ENCODE results near the gene RICTOR. TPM values are rescaled to one million over a fixed set of nuclear protein-coding genes. Genes with fewer than 3 reads are reported as not detected.
A peak's percentile ranks its signal among the peaks of the same experiment; 100 is the strongest.

RICTOR gene
- total and polyA plus RNA-seq, 9 of the 15 experiments (the other 6 are each of a cell fraction or from before 2014, with no cell fraction given), result 13.9 to 46.6 (median 22.6) TPM

DNA sequence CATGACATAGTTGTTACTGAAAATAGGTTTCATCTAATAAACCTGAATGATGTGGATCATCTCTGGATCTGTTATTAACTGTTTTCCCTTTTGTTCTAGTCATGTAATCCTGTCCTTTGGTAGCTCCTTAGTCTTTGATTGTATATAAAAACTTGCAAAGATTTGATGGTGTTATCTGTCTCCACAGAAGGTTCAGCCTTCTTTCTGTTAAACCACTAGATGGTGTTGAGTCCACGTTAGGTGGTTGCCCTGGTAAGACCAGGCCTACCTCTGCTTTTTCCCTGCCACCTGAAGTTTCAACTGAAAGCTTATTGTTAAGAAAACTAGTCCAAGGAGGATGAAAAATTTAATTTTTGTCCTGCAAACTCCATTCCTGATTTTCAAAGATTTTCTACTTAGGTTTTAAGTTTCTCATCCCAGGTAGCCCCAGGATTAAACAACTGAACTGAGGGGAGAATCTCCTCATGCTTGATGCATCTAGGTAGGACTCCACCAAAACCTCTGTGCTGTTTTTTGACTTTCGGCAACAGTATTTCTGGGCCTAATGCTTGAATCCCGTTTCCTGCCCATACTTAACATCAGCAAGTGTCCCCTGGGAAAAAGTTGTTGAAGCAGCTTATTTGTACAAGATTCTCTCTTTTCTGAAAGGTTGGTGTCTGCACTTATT, 68.5 kb downstream of the RICTOR start (continued):
- TF ChIP-seq POLR2B (IDR thresholded peaks at IDR 0.05; ENCODE audit: low read depth, partially characterized antibody), result no peak
- TF ChIP-seq ARID1B (IDR thresholded peaks at IDR 0.05), result no peak
- TF ChIP-seq ZFX (CRISPR knock-in tag; IDR thresholded peaks at IDR 0.05), result peak; percentile 47
- 0 out of 2 replicates have a peak, but pooled peaks have one; percentile 36 for TF ChIP-seq ARID2 (IDR thresholded peaks at IDR 0.05)

DNA sequence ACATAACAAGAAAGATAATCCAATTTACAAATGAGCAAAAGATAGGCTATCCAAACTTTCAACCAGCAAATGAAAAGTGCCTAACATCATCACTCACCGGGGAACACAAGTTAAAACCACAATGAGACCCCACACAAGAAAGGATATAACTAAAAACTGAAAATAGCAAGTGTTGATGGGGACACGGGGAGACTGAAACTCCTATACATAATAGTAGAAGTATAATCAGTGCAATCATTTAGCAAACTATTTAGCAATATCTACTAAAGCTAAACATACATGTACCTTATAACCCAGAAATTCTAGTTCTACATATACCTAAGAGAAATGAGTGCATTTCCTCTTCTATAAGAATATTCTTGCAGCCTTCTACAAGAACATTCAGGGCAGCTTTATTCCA, 72.5 kb downstream of the RICTOR start:
- ATAC-seq, result no peak
- Histone ChIP-seq H3K9me1 (ENCODE audit: control insufficient read depth, insufficient read depth, low read length) (no peaks in the 10 kb centered on the region), H3K36me3 (ENCODE audit: control insufficient read depth, insufficient read depth, low read length) (peaks cover 27% of the 10 kb centered on the region; the same call in 2 of the 3 replicates), H3K4me3 (no peak overlapping the region), H2AFZ (ENCODE audit: low read depth, low read length) (no peak overlapping the region), H3K27me3 (ENCODE audit: control insufficient read depth in 2 of 2, insufficient read depth in 2 of 2, low read length in 2 of 2) (no peaks in the 10 kb centered on the region), H3K9me3 (replicated peaks; ENCODE audit: control insufficient read depth, insufficient read depth, low read depth, low read length) (no peaks in the 10 kb centered on the region), H3K4me1 (replicated peaks in 1 of 2; ENCODE audit: control insufficient read depth in 2 of 2, insufficient read depth in 2 of 2, low read length in 2 of 2) (peaks cover 0 to 3% of the 10 kb centered on the region in 2 experiments; a peak in 2 of 5 replicates), H4K20me1 (replicated peaks; ENCODE audit: control insufficient read depth, insufficient read depth, low read length) (no peaks in the 10 kb centered on the region), H3K27ac (ENCODE audit: extremely low read depth, low read depth, low read length) (no peak overlapping the region), H3K4me2 (ENCODE audit: insufficient read depth, low read length) (no peak overlapping the region), H3K79me2 (ENCODE audit: control insufficient read depth, insufficient read depth, low read length) (no peaks in the 10 kb centered on the region; the same call in 1 of the 3 replicates), H3K9ac (ENCODE audit: insufficient read depth in 1 of 2, low read depth in 2 of 2, low read length in 2 of 2) (no peak overlapping the region)
- BruUV-seq (replicated peaks), result no TSS peak
- intact Hi-C loops (cut with micrococcal nuclease) (no loop called here), in situ Hi-C loops (cut with MboI) (no loop called here)
- ChIA-PET POLR2A (interaction anchor here (0.7 to 1.5 kb wide), 3 partner anchors 14 to 230 kb away, joined by 3 to 6 read pairs (median 3); no protein-coding TSS in a partner anchor), CTCF (ENCODE audit: low intra/inter-chr PET ratio) (no interaction called here)
- FAIRE-seq, result no peak
- DNase-seq (ENCODE audit: extremely low read depth in 1 of 4, low spot score in 3 of 4), result no peak
- 60% methylated on average over 2 of the region's 2 CpGs for WGBS (ENCODE audit: insufficient coverage, low coverage, missing lambda C conversion rate)
- TF ChIP-seq JUND (IDR thresholded peaks at IDR 0.05; ENCODE audit: borderline replicate concordance, low read depth, low read length) (no peak), JUND (tag; IDR thresholded peaks at IDR 0.05; ENCODE audit: borderline replicate concordance, low read depth, low read length) (no peak), EWSR1 (IDR thresholded peaks at IDR 0.05; ENCODE audit: borderline replicate concordance, low read depth, partially characterized antibody) (no peak), TBP (optimal IDR thresholded peaks at IDR 0.05; ENCODE audit: low read depth, low read length) (no peak), GATA2 (CRISPR knock-in tag; IDR thresholded peaks at IDR 0.05) (no peak), U2AF2 (optimal IDR thresholded peaks at IDR 0.05; ENCODE audit: low read depth, low read length) (no peak)
- TF ChIP-seq, protein P1, sequence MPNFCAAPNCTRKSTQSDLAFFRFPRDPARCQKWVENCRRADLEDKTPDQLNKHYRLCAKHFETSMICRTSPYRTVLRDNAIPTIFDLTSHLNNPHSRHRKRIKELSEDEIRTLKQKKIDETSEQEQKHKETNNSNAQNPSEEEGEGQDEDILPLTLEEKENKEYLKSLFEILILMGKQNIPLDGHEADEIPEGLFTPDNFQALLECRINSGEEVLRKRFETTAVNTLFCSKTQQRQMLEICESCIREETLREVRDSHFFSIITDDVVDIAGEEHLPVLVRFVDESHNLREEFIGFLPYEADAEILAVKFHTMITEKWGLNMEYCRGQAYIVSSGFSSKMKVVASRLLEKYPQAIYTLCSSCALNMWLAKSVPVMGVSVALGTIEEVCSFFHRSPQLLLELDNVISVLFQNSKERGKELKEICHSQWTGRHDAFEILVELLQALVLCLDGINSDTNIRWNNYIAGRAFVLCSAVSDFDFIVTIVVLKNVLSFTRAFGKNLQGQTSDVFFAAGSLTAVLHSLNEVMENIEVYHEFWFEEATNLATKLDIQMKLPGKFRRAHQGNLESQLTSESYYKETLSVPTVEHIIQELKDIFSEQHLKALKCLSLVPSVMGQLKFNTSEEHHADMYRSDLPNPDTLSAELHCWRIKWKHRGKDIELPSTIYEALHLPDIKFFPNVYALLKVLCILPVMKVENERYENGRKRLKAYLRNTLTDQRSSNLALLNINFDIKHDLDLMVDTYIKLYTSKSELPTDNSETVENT (CRISPR knock-in tag; IDR thresholded peaks at IDR 0.05), result no peak
